PC-9 (cell line): Measurements from ENCODE around the gene MTA3. TPM values are rescaled to one million over a fixed set of nuclear protein-coding genes. Genes with fewer than 3 reads are reported as not detected.

Source experiments
- BruUV-seq: library from RNA; stranded (reverse); fragments of 400-500 nt; replicated peaks from 2 replicates; lab custom pipeline; 2021; lab: Mats Ljungman, UMichigan
- CTCF ChIA-PET: fragments of 300-600 bp; sonication (Branson Sonifier 250); formaldehyde crosslinking; loops from one replicate; lab custom pipeline; 2022; ENCODE audit warnings: antibody characterized with exemption; lab: Charles Lee
- POLR2A ChIA-PET: fragments of 300-600 bp; sonication (Branson Sonifier 250); formaldehyde crosslinking; loops from one replicate; lab custom pipeline; 2022; ENCODE audit warnings: antibody characterized with exemption; ENCODE audit not compliant: unreplicated experiment; lab: Charles Lee
- DNase-seq, 2 experiments: peaks; one replicate each; pipeline versions ENCODE4 v3.0.0 to v3.0.0-alpha.2; 2015 to 2022; ENCODE audit warnings: mixed read lengths in 1 of 2
- H2AFZ ChIP-seq: fragments of 200-600 bp; sonication (generic); 2 replicates; pipeline ENCODE4 v1.8.1; 2017; ENCODE audit warnings: antibody characterized with exemption
- H3F3A ChIP-seq: fragments of 200-600 bp; sonication (generic); 2 replicates; pipeline ENCODE4 v1.8.1; 2017; ENCODE audit warnings: antibody characterized with exemption, mild to moderate bottlenecking, low read depth; ENCODE audit not compliant: insufficient read depth
- H3K27ac ChIP-seq: fragments of 200-600 bp; sonication (generic); 2 replicates; pipeline ENCODE4 v1.6.1; 2016; ENCODE audit warnings: mixed run types
- H3K27me3 ChIP-seq: fragments of 200-600 bp; sonication (generic); 2 replicates; pipeline ENCODE4 v1.6.1; 2016; ENCODE audit warnings: low read depth, mixed run types; ENCODE audit not compliant: insufficient read depth
- H3K36me3 ChIP-seq: fragments of 200-600 bp; sonication (generic); 2 replicates; pipeline ENCODE4 v1.6.1; 2016; ENCODE audit warnings: low read depth, mixed run types
- H3K4me1 ChIP-seq: fragments of 200-600 bp; sonication (generic); replicated peaks from 2 replicates; pipeline ENCODE4 v1.6.1; 2016; ENCODE audit warnings: mixed run types; ENCODE audit not compliant: insufficient read depth
- H3K4me2 ChIP-seq: fragments of 200-600 bp; sonication (generic); 2 replicates; pipeline ENCODE4 v1.6.1; 2017; ENCODE audit warnings: mixed run types
- H3K4me3 ChIP-seq: fragments of 200-600 bp; sonication (generic); 2 replicates; pipeline ENCODE4 v1.6.1; 2016; ENCODE audit warnings: mixed run types
- H3K79me2 ChIP-seq: fragments of 200-600 bp; sonication (generic); 2 replicates; pipeline ENCODE4 v1.6.1; 2017; ENCODE audit warnings: low read depth, mixed run types
- H3K9me2 ChIP-seq: fragments of 200-600 bp; sonication (generic); 2 replicates; pipeline ENCODE4 v1.8.1; 2017; ENCODE audit warnings: mild to moderate bottlenecking; ENCODE audit not compliant: insufficient read depth
- H3K9me3 ChIP-seq: fragments of 200-600 bp; sonication (generic); 2 replicates; pipeline ENCODE4 v1.8.1; 2016; ENCODE audit warnings: low read depth; ENCODE audit not compliant: insufficient read depth
- H4K20me1 ChIP-seq: fragments of 200-600 bp; sonication (generic); 2 replicates; pipeline ENCODE4 v1.8.1; 2017; ENCODE audit not compliant: insufficient read depth
- EZH2 ChIP-seq: fragments of 200-600 bp; sonication (generic); IDR thresholded peaks from 2 replicates; pipeline ENCODE4 v1.8.0; 2017; ENCODE audit warnings: antibody characterized with exemption, low read depth
- intact Hi-C: fragments of 100-400 bp; cut with micrococcal nuclease; formaldehyde crosslinking; loops from one replicate; pipeline ENCODE4 v1.10.0; 2022; ENCODE audit not compliant: unreplicated experiment
- total RNA-seq: library from RNA; stranded (reverse); gene quantifications from 2 replicates; pipeline ENCODE4 v1.2.3, GENCODE V29; 2021
- TF ChIP-seq, protein P1 (sequence below): fragments of 200-600 bp; sonication (generic); conservative IDR thresholded peaks from 2 replicates; pipeline ENCODE4 v1.6.1; 2017; ENCODE audit warnings: mixed run types, antibody characterized with exemption, mild to moderate bottlenecking, moderate library complexity

The MTA3 gene
- total RNA-seq, 1 experiment from 2014 or later, result 89.8 TPM

DNA sequence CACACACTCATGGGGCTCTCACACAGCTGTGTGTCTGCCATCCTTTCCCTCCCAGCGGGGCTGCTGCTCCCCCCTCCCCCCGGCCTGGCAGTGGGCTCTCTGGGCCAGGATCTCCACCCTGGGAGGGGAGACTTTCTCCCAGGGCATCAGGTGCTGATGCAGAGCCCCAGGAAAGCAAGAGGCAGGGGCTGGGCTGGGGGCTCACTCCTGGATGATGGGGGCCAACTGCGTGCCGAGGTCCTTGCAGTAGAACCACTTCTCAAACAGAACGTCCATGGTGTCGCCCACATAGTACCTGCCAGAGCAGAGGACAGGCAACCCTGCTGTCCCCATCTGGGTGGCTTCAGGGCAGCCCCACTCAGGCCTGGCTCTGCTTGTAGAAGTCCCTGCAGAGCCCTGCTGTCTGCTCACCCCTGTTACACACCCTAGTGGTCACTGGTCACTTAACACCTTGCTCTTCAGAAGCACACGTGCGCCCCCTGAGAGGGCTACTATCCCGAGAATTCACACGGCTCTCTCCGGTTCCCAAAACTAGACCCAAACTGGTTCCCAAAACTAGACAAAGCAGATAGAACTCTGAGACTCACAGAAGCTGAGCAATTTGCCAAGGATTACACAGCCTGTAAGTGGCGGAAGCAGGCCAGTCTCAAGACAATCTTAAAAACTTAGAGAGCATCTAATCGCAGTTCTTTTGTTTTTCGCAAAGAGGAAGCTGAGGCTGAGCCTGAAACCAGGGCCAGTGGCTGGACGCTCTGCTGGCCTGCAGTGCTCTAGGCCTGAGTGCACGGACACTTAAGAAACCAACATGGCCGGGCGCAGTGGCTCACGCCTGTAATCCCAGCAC, 202.1 kb downstream of the MTA3 start:
- Histone ChIP-seq H3K79me2 (no peaks in the 10 kb centered on the region), H3K4me3 (no peak overlapping the region), H3K27ac (no peak overlapping the region), H3K27me3 (no peaks in the 10 kb centered on the region), H3K9me2 (no peaks in the 10 kb centered on the region; the same call in 1 of the 2 replicates), H3K36me3 (no peaks in the 10 kb centered on the region), H3K4me2 (no peak overlapping the region), H4K20me1 (no peaks in the 10 kb centered on the region), H2AFZ (no peak overlapping the region), H3F3A (no peaks in the 10 kb centered on the region; the same call in 1 of the 2 replicates), H3K4me1 (no peaks in the 10 kb centered on the region), H3K9me3 (no peaks in the 10 kb centered on the region)
- no TSS peak for BruUV-seq
- ChIA-PET CTCF (interaction anchor here (0.7 kb wide), 1 partner anchor 1113 kb away, joined by 8 read pairs; no protein-coding TSS in a partner anchor), POLR2A (no interaction called here)
- DNase-seq, result no peak
- intact Hi-C loops, result no loop called here
- no peak for TF ChIP-seq EZH2
- TF ChIP-seq, protein P1, sequence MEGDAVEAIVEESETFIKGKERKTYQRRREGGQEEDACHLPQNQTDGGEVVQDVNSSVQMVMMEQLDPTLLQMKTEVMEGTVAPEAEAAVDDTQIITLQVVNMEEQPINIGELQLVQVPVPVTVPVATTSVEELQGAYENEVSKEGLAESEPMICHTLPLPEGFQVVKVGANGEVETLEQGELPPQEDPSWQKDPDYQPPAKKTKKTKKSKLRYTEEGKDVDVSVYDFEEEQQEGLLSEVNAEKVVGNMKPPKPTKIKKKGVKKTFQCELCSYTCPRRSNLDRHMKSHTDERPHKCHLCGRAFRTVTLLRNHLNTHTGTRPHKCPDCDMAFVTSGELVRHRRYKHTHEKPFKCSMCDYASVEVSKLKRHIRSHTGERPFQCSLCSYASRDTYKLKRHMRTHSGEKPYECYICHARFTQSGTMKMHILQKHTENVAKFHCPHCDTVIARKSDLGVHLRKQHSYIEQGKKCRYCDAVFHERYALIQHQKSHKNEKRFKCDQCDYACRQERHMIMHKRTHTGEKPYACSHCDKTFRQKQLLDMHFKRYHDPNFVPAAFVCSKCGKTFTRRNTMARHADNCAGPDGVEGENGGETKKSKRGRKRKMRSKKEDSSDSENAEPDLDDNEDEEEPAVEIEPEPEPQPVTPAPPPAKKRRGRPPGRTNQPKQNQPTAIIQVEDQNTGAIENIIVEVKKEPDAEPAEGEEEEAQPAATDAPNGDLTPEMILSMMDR, result peak; percentile 66

DNA sequence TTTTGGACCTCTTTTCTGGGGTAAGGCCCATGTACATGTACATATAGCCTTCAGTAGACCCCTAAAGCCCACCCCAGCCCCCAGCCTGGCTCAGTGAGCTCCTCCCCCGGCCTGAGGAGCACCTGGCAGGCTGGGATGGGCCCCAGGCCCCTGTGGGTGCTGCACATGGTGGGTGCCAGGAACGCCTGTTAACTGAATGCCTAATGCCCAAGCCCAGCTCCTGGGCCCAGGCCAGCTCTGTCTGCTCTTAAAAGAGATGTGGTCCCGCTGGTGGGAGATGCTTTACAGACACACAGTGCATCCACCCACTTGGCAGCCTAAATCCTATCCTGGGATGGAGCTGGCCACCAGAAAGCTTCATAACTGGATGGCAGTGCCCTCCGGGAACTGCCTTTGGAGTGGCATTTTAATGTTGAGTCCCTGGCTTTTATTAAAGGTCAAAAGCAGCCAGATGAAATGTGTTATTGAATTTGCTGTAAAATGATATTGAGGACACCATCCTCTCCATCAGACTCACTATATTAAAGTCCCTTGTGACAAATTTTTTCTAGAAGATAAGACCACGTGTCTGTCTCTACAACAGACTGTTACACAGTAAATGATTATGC, 203.2 kb downstream of the MTA3 start:
- POLR2A ChIA-PET, result no interaction called here
- no TSS peak for BruUV-seq

DNA sequence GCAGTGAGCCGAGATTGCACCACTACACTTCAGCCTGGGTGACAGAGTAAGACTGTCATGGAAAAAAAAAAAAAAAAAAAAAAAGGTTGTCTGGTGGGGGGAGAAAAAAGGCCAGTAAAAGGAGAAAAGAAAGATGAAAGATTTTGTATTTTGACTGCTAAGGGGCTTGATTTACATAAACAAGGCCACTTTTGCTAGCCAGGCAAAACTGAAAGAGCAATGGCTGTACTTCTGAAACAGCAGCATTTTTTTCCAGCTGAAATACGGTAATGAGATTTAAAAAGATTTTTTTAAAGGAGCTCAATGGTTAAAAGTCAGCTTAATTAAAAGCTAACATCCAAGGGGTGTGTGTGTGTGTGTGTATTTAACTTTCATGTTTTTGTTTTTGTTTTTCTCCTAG, 206.8 kb downstream of the MTA3 start:
- Histone ChIP-seq H4K20me1 (no peaks in the 10 kb centered on the region), H3K4me3 (no peak overlapping the region), H3K27ac (no peak overlapping the region), H3K9me2 (no peaks in the 10 kb centered on the region; the same call in 1 of the 2 replicates), H3K4me2 (no peak overlapping the region), H3K36me3 (no peaks in the 10 kb centered on the region), H3K4me1 (no peaks in the 10 kb centered on the region), H3K79me2 (no peaks in the 10 kb centered on the region), H3K9me3 (peaks cover 11% of the 10 kb centered on the region; the same call in 1 of the 2 replicates), H2AFZ (no peak overlapping the region), H3F3A (no peaks in the 10 kb centered on the region), H3K27me3 (no peaks in the 10 kb centered on the region)
- TF ChIP-seq EZH2, result no peak
- TF ChIP-seq, protein P1, result no peak
- ChIA-PET CTCF (no interaction called here), POLR2A (no interaction called here)
- DNase-seq, result no peak
- intact Hi-C loops, result no loop called here
- BruUV-seq, result no TSS peak

More for the DNA sequence above, 203.2 kb downstream of the MTA3 start:
- Histone ChIP-seq H2AFZ (no peak overlapping the region), H3K27me3 (no peaks in the 10 kb centered on the region), H3F3A (no peaks in the 10 kb centered on the region; the same call in 1 of the 2 replicates), H3K79me2 (no peaks in the 10 kb centered on the region), H3K9me3 (no peaks in the 10 kb centered on the region), H3K27ac (no peak overlapping the region), H3K4me1 (no peaks in the 10 kb centered on the region), H3K4me2 (no peak overlapping the region), H4K20me1 (no peaks in the 10 kb centered on the region), H3K9me2 (no peaks in the 10 kb centered on the region; the same call in 1 of the 2 replicates), H3K36me3 (no peaks in the 10 kb centered on the region), H3K4me3 (no peak overlapping the region)
- CTCF ChIA-PET, result interaction anchor here (0.7 kb wide), 1 partner anchor 1114 kb away, joined by 8 read pairs; no protein-coding TSS in a partner anchor
- TF ChIP-seq EZH2, result no peak
- TF ChIP-seq, protein P1, result no peak
- no peak for DNase-seq
- intact Hi-C loops, result no loop called here
